ENCODE results near the gene CELA3B. TPM values are rescaled to one million over a fixed set of nuclear protein-coding genes. Genes with fewer than 3 reads are reported as not detected.
"Not testable (repeated sequence)": the region's sequence is repeated elsewhere in the genome, so short reads cannot be mapped to it uniquely, and the experiment has no call there.

The CELA3B gene
- polyA plus RNA-seq, 12 donors, result 0.35 to 0.71 (median 0.65) TPM; not detected in 7

DNA sequence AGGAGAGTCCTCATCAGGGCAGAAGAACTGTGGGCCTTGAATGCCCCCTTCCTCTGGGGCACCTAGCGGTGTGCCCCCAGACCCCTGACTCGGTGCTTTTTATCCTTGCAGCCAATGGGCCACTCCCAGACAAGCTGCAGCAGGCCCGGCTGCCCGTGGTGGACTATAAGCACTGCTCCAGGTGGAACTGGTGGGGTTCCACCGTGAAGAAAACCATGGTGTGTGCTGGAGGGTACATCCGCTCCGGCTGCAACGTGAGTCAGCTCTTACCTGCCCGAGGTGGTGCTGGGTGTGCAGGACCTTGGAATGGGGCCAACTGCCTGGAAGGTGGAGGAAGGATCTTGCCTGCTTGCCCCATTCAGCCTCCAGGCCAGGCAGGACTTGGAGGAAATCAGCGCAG is 30.4 kb downstream of the CELA3B start:
- not testable (repeated sequence) for DNase-seq

DNA sequence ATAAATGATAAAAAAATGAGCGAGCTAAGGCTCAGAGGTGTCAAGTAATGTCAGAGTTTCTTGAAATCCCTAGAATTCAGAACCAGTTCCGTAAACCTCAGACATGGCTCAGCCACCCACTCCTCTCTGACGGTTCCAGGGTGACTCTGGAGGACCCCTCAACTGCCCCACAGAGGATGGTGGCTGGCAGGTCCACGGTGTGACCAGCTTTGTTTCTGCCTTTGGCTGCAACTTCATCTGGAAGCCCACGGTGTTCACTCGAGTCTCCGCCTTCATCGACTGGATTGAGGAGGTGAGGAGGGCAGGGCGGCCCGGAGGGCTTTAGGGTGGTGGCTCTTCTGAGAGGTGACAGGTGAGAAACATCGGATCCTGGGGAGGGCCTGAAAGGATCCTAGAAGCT is 32.7 kb downstream of the CELA3B start:
- DNase-seq, result not testable (repeated sequence)

DNA sequence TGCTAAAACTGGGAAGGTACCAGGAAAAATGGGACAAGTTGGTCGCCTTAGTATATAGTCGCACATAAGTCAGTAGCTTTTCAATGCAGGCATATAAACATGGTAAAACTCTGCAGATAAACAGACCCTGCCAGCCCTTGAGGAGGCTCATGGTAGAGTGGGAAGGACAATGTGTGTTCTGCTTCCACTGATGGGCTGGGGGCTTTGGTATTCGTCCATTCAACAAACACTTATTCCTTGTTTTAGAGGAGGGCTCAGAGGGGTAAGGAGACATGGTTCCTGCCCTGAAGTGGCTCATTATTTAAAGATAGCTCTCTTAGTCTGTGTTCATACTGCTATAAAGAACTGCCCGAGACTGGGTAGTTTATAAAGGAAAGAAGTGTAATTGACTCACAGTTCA is 35.9 kb downstream of the CELA3B start:
- not testable (repeated sequence) for DNase-seq

DNA sequence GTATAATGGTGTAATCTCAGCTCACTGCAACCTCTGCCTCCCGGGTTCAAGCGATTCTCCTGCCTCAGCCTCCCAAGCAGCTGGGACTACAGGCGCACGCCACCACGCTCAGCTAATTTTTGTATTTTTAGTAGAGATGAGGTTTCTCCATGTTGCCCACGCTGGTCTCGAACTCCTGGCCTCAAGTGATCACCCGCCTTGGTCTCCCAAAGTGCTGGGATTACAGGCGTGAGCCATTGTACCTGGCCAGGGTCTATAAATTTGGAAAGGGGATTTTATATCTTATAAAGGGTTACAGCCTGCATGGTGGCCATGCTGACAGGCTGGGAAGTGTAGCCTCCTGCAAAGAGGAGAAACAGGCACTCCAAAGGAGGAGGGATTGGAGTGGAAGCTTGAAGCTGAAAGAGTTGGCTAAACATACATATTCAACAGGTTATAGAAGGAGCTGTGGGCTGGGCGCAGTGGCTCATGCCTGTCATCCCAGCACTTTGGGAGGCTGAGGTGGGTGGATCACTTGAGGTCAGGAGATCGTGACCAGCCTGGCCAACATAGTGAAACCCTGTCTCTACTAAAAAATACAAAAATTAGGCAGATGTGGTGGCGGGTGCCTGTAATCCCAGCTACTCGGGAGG is 37.9 kb downstream of the CELA3B start:
- not testable (repeated sequence) for DNase-seq

DNA sequence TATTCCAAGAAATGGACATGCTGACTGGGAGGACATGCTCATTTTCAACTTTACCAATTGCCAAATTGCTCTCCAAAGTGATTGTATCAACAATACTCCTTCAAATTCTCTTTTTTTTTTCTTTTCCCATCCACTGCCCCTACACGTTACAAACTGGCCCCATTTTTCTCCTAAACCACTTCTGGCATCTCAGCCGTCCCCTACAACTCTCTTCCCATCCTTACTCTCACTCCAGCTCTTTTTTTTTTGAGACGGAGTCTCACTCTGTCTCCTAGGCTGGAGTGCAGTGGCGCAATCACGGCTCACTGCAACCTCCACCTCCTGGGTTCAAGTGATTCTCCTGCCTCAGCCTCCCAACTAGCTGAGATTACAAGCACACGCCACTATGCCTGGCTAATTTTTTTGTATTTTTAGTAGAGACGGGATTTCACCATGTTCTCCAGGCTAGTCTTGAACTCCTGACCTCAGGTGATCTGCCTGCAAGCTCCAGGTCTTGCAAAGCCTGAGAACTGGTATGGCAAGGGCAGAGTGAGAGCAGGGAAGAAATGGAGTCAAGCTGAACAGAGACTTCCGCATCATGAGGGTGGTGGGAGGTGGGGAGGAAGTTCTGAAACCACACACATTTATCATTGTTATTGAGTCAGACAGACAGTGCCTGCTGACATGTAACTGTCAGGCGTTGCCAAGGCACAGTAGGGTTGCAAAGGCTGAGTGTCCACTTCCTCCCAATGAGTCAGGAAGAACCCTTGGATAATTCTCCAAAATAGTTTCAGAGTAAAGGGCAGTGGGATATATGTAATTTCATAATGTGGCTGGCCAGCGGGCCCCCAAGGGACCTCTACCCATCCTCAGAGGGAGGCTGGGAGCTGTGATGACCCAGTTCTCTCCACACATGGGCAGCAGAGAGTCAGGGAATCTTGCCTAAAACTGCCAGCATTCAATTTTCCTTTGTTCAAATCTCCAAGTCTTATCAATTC is 42.0 kb downstream of the CELA3B start:
- no peak for DNase-seq

DNA sequence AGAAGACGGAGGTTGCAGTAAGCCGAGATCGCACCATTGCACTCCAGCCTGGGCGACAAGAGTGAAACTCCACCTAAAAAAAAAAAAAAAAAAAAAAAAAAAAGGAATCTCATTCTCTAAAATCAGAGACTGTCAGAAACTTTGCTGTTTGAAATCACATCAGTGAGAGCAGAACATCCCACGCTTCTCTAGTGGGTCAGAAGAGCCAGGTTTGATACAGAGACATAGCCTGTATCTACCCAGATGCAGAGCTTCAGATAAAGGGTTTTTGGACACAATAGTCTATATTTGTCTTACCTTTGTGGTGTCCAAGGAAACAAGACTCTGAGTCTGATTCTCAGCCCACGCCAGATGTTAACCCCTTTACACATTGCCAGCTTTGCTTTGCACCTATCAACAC is 44.2 kb downstream of the CELA3B start:
- DNase-seq, result no peak

DNA sequence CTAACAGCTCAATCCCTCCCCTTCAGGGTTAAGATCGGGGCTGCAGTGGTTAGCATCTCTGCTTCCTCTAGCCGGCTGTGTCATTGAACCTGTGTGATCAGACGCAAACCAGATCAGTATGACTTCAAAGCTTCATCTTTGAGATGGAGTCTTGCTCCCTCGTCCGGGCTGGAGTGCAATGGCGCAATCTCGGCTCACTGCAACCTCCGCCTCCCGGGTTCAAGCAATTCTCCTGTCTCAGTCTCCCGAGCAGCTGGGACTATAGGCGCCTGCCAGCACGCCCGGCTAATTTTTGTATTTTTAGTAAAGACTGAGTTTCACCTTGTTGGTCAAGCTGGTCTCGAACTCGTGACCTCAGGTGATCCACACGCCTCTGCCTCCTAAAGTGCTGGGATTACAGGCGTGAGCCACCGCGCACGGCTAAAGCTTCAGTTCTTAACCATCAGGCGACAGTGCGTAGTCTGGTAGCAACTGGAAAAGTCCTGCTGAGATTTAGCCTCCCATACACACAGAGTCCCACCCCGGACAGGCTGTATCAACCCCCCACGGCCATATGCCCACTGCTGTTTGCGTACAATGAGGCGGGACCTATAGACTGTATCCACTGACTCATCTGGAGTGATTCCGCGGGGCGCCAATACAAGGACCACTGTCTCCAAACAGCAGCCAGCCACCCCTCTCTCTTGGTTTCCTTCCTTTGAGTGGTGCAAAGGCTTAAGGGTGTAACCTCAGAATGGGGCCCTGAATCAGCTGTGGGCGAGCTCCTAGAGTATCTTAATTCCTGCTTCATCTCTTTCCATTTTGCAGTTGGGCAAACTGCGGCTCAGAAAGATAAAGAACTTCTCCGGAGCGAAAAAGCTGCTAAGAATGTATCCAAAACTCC is 47.9 kb downstream of the CELA3B start:
- DNase-seq, result peak; percentile 77

DNA sequence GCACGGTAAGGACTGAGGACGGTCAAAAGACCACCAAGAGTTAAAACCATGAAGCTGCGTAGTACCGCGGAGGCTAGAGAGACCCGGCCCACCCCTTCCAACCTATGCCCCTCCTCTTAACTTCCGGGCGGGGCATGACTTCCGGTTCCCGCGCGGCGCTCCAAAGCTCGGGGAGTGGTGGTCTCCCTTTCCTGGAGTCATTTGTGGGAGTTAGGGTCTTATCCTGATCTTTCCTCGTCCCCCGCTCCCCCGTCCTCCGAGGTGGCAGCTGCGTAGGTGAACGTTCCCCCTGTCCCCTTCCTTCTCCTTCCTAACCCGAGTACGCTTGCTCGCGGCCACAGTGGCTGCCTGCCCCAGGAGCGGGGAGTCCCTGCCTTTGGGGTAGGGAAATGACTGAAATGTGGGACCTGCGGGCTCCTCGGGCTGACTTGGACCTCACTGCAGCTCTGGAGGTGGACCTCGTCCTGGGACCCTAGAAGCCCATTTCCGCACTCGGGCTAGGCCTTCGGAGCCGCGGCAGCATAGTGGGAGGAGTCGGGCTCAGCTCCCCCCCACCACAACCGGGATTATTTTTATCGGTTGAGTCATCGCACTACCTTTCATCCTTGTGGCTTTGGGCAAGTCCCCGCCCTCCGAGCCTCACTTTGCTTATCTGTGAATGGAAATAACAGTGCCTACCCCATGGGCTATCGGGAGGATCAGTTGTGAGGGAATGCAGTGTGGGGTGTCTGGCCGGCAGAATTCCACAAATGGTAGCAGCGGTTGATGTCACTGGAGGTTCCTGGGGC is 48.7 kb downstream of the CELA3B start:
- peak; percentile 89 for DNase-seq

DNA sequence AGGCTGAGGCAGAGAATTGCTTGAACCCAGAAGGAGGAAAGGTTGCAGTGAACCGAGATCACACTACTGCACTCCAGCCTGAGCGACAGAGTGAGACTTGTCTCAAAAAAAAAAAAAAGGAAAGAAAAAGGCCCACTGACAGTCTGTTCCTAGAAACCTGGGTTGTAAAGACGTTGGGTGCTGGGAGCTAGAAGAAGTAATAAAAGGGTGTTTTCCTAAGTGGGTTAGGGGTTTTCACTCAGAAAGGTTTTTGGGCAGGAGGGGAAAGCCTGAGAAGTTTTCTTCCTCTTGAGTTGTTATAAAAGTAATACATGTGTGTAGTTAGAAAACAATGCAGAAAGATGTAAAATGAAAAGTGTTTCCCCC is 50.1 kb downstream of the CELA3B start:
- DNase-seq, result no peak

DNA sequence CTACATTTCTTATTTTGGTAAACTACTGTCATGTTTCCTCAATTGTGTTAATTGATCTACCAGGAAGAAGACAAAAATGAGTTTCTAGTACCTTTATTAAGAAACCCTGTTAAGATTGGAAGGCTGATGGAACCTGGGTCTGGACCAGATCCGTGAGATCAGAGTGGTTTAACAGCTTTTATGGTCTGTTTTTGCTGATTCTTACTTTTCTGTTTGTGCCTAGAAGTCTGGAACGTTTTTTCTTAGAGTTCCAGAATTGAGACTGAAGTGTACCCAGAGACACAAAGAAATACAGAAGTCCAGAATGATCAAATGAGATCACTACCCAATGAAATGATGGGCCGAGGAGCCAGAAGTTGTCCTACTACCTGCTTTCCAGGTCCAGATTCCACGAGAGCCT is 53.2 kb downstream of the CELA3B start:
- no peak for DNase-seq

DNA sequence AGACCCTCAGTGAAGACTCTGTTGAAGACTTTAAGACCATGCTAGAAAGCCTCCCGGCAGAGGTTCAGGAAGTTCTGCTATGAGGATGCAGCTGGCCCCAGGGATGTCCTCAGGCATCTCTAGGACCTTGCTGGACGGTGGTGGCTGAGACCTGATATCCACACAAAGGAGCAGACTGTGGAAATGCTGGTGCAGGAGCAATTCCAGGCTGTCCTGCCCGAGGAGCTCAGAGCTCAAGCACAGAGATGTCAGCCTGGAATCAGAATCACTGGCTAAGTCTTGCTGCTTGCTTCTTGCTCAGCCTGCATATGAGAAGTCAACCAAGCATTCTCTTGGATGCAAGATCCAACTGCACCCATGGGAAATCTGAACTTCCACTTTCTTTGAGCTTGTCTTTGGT is 53.7 kb downstream of the CELA3B start:
- DNase-seq, result no peak

DNA sequence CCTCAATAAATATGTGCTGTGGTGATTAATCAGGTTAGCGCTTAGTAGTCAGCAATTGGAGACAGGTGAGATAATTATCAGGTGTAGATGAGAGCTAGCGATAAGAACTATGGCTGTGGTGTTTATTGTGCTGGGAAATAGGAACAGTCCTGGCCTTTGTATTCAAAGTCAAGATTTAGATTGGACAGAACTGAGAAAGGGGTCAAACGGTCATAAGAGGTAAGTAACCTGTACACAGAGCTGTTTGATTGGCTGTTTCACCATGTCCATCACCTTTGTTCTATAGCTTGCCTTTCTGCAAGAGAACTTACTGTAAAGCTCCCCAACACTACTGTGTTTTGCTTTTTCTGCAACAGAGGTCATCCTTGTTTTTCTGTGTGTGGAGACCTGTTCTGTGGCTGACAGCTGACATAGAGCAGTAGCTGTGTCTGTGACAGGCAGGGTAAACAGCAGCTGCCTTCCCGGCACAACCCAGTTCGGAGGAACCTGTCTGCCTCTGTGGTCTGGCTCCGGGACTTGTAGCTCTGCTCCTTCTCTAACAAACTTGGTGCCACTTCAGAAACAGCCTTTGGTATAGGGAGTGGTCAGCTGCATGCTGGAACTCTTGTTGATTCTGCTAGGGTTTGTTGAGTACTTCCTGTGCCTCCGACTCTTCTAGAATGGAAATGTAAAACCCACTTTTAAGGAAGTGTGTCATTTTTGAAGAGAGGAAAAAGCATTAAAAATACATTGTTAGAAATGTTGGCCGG is 54.6 kb downstream of the CELA3B start:
- no peak for DNase-seq

DNA sequence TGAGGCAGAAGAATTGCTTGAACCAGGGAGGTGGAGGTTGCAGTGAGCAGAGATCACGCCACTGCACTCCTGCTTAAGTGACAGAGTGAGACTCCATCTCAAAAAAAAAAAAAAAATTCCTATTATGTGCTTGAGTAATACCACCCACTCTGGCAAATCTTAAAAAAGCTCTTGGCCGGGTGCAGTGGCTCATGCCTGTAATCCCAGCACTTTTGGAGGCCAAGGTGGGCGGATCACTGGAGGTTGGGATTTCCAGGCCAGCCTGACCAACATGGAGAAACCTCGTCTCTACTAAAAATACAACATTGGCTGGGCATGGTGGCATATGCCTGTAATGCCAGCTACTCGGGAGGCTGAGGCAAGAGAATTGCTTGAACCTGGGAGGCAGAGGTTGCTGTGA is 58.0 kb downstream of the CELA3B start:
- DNase-seq, result not testable (repeated sequence)

DNA sequence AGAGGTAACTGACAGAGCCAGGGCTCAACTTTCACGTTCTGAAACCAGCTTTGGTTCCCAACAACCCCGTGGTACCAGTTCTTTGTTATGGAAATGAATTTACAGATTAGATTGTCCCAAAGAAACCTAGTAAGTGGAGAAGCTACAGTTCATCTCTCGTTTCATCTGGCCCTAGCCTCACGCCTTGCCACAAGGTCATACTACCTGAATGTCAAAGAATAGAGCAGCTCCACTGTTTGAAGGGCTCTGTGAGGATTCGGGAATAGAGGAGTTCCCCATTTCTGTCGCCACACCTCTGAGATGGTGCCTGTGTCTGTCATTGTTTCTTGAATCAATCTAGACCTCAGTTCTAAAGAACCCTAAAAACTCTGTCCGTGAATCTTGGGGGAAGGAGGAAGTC is 60.7 kb downstream of the CELA3B start:
- DNase-seq, result no peak

DNA sequence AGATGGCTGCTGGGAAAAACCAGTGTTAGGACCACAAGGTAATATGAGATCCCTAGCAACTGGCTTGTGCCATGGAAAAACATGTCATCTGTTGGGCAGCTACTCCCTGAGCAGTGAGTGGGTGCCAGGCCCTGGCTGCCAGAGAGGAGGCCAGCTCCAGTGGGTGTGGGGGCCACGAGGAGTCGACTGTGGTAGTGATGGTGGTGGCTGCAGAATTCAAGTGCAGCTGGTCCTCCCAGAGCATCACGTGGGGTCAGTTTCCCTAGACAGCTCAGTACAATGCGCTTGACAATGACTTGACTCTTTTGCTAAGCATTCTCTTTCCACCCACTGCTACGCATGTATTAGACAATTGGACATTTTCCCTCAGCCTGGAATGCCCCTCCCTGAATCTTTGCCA is 61.2 kb downstream of the CELA3B start:
- DNase-seq, result no peak

Other genes starting within 250 kb of the CELA3B start
- 10 to 100 TPM in 11 of 12 donors, not detected in 1; 38.1 to 72.3 (median 52.6) TPM for gene USP48, start 193.9 kb upstream of the CELA3B start, polyA plus RNA-seq (ENCODE audit: insufficient read length in 12 of 12)
- 1 to 10 TPM in 11 of 12 donors, not detected in 1; 4.1 to 9.6 (median 5.5) TPM for gene LDLRAD2, start 164.8 kb upstream of the CELA3B start, polyA plus RNA-seq (ENCODE audit: insufficient read length in 12 of 12)
- 100 to 1,000 TPM; 190 to 355 (median 246) TPM for gene HSPG2, start 39.7 kb upstream of the CELA3B start, polyA plus RNA-seq (ENCODE audit: insufficient read length in 12 of 12)
- gene CELA3A, start 24.6 kb downstream of the CELA3B start, polyA plus RNA-seq (ENCODE audit: insufficient read length in 12 of 12), result under 1 TPM in 5 of 12 donors, not detected in 7; 0.18 to 0.67 (median 0.25) TPM
- gene CDC42, start 75.7 kb downstream of the CELA3B start, polyA plus RNA-seq (ENCODE audit: insufficient read length in 12 of 12), result 1,000 to 10,000 TPM in 1 of 12 donors, 100 to 1,000 TPM in 11; 200 to 2,247 (median 254) TPM
- 1 to 10 TPM in 9 of 12 donors, under 1 TPM in 1, not detected in 2; 0.99 to 8.5 (median 5.1) TPM for gene WNT4, start 166.1 kb downstream of the CELA3B start, polyA plus RNA-seq (ENCODE audit: insufficient read length in 12 of 12)

Data from muscle of arm (tissue), 12 donors.